ENCODE data around the gene PAAF1.
A peak's percentile ranks its signal among the peaks of the same experiment; 100 is the strongest.

The PAAF1 gene

DNA sequence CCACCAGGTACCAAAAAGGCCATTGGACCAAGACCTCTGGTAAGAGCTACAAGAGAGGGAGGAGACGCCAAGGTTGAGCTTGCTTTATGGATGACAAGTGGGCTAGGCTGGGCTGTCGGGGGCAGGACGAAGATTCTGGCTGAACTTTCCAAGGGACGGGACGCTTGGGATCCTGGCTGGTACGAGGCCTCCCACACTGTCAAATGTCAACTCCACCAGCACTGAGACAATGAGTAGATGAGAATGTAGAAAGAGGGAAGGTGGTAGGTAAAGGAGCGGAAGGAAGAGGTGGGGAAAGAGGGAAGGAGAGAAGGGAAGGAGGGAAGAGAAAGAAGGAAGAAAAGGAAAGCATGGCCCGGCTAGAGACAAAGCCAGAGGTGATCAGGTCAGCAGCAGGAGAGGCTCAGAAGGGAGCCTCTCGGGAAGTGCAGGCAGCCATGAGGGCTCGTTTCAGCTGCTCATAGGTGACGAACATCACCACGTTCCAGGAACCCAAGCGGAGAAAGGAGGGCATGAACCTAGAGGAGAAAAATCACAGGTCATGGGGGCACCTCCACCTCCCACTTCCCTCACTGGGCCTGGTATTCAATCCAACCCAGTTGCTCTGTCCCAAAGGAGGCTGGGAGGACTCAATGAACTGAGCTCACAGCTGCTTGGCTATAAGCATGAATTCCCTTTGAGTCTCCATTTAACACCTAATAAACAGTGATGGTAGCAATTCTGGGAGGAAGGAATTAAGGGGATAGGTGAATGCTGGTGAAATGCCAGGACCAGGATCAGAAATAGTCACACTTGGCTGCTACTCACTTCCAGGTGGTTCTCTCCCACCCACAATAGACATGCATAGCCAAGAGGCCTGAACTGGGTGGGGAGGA lies 98.0 kb downstream of the PAAF1 start:
- no peak for DNase-seq

DNA sequence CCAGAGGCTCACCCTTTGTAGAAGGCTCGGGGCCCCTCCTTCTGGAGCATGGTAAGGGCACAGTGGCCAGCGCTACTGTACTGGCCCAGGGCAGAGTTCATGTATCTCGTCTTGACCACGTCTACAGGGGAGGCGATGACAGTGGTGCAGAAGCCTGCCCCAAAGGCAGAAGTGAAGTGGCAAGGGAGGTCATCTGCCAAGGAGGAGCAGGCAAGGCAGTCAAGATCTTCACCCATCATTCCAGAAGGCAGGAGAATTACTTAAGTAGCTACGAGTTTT lies 98.6 kb downstream of the PAAF1 start:
- no peak for DNase-seq

DNA sequence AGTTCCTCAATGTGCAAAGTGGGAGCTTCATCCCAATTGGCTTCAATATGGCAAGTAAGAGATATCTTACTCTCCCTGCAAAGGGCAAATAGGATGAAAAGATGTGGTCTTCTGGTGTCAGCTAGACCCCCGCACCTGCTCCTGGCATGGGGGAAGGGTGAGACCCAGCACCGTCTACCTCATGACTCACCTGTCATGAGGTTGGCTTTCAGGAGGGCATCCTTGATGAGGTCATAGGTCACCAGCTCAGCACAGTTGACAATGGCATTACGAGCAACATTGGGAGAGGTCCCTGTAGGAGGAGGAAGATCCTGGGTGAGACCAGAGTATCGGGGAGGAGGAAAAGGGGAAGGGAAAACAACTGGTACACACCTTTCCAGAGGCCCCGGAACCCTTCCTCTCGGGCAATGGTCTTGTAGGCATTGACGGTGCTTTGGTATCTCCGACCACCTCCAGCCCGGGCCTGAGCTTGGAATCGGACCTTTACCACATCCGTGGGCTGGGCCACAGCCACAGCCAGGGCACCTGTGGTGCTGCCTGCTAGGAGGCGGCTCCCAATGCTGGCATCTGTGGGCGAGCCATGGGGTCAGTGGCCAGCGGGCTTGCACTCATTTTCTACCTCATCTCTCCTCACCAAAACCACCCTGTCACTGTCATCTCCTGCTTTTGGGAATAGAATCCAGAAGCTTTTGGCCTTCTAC lies 99.8 kb downstream of the PAAF1 start:
- no peak for DNase-seq

DNA sequence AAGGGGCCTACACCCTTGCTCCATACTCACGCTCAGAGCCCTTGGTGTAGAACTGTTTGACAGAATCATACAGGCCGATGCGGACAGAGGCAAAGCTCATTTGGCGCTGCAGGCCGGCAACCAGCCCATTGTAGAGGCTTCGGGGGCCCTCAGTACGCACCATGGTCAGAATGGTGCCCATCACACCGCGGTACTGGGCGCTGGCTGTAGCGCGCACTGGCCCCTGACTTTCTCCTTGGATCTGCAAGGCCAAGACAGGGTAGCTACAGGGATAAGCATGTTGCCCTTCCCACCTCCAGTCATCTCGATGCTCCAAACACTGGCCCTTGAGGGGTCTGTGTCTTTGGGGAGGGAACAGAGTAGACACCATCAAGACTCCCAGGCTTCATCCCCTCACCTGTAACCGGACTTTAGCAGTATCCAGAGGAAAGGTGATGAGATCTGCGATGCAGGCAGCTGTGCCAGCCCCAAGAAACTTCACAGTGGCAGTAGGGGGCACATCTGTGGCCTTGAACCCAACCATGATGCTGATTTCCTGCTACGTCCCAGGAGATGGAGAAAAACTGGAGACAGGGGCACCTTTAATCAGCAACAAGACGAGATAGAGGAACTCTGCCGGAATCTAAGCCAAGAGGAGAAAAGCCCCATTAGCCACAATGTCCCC lies 101.2 kb downstream of the PAAF1 start:
- DNase-seq: no peak

DNA sequence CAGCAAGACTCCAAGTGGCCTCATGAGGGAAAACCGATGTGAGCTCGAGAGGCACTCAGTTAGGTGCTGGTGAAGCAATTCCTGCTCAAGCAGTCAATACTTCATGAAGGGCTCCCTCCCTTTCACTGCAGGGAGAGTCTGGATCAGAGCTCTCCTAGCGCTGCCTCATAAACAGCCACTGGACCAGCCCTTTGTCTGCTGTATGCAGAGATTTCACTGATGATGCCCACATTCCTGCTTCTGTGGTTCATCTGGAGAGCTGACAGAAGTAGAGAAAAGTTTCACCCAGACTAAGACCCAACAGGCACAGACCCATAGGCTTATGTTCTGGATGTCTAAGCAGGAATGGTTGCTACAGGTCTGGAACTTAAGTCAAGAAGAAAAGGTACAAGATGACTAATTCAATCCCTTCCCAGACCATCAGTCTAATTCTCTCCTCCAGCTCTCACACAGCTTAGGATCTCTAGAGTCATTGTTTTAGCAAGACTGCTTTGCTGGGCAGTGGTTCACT lies 101.8 kb downstream of the PAAF1 start:
- no peak for DNase-seq

DNA sequence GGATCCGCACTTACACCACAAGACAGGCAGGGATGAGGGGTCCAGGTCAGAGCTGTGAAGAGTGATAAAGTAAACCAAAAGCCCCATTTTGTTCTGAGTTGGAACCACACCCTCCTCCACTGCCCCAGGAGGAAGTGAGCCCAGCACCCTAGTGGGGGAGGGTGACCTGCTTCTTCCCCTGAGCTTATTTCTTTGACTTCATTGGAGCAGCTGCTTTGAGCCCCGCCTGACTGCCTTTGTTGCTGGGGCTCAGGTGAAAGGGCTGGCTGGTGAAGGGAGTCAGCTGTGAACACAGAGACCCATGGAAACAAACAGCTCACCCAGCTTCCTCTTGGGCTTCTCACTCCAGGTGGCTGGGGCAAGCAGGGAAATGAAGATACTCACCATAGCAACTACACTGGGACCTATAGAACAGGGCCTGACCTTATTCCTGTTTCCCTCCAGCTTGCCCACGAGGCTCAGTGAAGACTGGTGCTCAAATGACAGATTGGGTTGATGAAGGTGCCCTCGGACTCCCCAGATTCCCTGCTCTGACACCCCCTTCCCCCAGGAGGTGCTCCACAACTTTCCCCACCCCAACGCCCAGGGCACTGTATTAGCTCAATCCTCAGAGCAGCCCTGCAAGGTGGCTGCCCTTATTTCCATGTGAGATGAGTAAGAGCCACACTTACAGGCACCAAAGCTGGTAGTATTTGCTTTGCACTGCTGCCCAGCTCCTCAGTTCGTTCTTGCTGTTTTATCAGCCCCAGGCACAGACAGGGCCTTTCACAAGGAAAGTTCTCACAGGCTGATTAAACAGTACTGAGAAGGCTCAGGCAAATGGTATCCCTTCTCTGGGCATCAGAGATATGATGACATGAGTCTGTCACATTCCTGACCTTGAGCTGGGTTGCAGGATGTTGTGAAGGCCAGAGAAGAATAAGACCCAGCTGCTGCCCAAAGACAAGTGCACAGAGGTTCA lies 103.5 kb downstream of the PAAF1 start:
- DNase-seq: peak; percentile 45

Measured in SIG-M5 (cell line).